ENCODE measurements around the gene ZNF892.

Gene ZNF892

DNA sequence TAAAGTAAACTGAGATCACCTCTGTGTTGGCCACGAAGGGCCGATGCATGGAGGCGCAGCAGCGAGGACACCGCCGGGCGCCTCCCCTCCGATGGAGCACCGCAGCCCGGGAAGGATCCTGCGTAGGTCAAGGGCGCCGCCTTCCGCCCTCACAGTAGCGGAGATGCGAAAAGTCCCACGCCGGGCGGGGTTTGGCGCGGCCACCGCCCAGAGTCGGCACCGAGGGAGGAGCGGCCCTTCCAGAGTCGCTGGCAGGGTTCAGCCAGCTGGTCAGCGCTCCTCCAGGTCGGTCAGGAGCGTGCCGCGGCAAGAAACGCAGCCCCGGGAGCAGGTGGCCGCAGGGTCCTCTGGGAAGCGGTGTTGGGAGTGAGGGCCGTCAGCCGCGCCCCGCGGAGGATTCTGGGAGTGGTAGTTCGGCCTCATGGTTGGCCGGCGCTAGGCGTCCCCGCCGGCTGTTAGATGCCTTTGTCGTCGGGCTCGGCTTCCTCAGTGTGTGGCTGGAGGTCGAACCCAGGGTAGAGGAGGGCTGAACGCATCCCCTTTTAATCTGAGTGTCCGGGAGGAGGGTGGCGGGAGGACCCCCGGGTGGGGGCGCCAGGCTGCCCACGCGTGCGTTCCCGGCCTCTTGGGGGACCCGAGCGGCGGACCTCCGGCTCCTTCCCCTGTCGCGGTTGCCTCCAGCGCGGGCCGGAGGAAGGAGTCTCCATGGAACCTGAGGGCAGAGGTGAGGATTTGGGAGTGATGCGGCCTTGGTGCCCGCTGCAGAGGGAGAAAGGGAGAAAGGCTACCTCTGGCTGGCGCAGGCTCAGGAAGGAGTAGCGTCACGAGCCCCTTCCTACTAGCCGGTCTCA lies at the start of gene ZNF892:
ZNF892 (plus strand) TSS at position 411 of the 851 bp plus-strand sequence; CDS start at position 706, 295 bp downstream.
- peak within 1 kb of the TSS; percentile 76 for H3K4me3 ChIP-seq (replicated peaks; ENCODE audit: low read depth, low read length)
- DNase-seq (ENCODE audit: low read depth), result peak; percentile 90
- TF ChIP-seq CTCF (IDR thresholded peaks at IDR 0.05; ENCODE audit: low read length, missing control alignments), result peak; percentile 17

- TF ChIP-seq CTCF (IDR thresholded peaks at IDR 0.05; ENCODE audit: low read length, missing control alignments), result no peak
- DNase-seq (ENCODE audit: low read depth), result no peak
- peak overlapping the region; percentile 71 for H3K4me3 ChIP-seq (replicated peaks; ENCODE audit: low read depth, low read length)
Observed at GRCh38 chr2:95158441-95158840, 48.9 kb upstream of the ZNF892 start.

GRCh38 chr2:95158891-95159619 lies 48.3 kb upstream of the ZNF892 start:
- no peak for TF ChIP-seq CTCF (IDR thresholded peaks at IDR 0.05; ENCODE audit: low read length, missing control alignments)
- DNase-seq (ENCODE audit: low read depth), result peak; percentile 45
- peak overlapping the region; percentile 71 for H3K4me3 ChIP-seq (replicated peaks; ENCODE audit: low read depth, low read length)

DNA sequence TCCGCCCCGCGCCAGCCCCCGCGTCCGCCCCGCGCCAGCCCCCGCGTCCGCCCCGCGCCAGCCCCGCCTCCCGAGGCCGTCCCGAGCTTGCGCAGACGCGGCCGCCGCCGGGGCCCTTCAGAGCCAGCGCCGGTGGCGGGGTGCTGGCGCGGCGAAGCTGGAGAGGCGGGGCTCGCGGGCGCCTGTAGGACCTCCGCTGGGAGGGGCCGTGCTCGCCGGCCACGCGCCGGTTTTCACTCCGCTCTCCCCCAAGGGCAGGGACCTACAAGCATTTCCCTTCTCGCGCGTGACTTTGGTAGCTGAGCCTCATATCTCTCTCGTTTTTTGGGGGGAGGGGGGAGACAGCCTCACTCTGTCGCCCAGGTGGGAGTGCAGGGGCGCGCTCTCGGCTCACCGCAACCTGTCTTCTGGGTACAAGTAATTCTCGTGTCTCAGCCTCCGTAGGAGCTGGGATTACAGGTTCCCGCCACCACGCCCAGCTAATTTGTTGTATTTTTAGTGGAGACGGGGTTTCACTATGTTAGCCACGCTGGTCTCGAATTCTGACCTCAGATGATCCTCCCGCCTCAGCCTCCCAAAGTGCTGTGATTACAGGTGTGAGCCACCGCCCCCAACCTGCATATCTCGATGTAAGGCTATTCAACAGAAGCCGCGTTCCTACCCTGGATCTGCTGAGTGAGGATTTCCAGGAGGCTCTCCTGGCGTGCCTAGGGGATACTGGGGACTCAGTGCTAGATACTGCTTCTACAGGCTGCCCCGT lies 47.5 kb upstream of the ZNF892 start, which contains the start of gene ZNF514:
ZNF514 (minus strand) TSS at position 159 of the 760 bp plus-strand sequence. CDS start 6,595 bp downstream, outside the sequence.
- peak; percentile 73 for DNase-seq (ENCODE audit: low read depth)
- TF ChIP-seq CTCF (IDR thresholded peaks at IDR 0.05; ENCODE audit: low read length, missing control alignments), result no peak
- H3K4me3 ChIP-seq (replicated peaks; ENCODE audit: low read depth, low read length), result peak within 1 kb of the TSS; percentile 71

- TF ChIP-seq CTCF (IDR thresholded peaks at IDR 0.05; ENCODE audit: low read length, missing control alignments), result no peak
- no peak for DNase-seq (ENCODE audit: low read depth)
Observed at GRCh38 chr2:95165030-95165370, 42.3 kb upstream of the ZNF892 start.

GRCh38 chr2:95165371-95166064 lies 41.8 kb upstream of the ZNF892 start, which contains the start of gene ZNF2:
TSS of gene ZNF2 (plus strand) at chr2:95165809. CDS start at chr2:95176227, 10,418 bp downstream.
- peak; percentile 1 for TF ChIP-seq CTCF (IDR thresholded peaks at IDR 0.05; ENCODE audit: low read length, missing control alignments)
- DNase-seq (ENCODE audit: low read depth), result peak; percentile 99
- peak within 1 kb of the TSS; percentile 87 for H3K4me3 ChIP-seq (replicated peaks; ENCODE audit: low read depth, low read length)

More at GRCh38 chr2:95165030-95165370, 42.3 kb upstream of the ZNF892 start:
- peak overlapping the region; percentile 87 for H3K4me3 ChIP-seq (replicated peaks; ENCODE audit: low read depth, low read length)

All from fibroblast of pulmonary artery (primary cell).